Thymus (tissue), 11 donors: ENCODE data around the gene ZFAND2A. TPM values are rescaled to one million over a fixed set of nuclear protein-coding genes. Genes with fewer than 3 reads are reported as not detected.
"Not testable (repeated sequence)": the region's sequence is repeated elsewhere in the genome, so short reads cannot be mapped to it uniquely, and the experiment has no call there.

ENCODE experiments used
- DNase-seq, 9 donors: peaks; one replicate each; pipeline ENCODE4 v3.0.0-alpha.2; 2013; ENCODE audit warnings: low spot score in 9 of 9, low read depth in 6 of 9, missing footprints in 1 of 9
- H3K27ac ChIP-seq, 2 donors: one replicate each; pipeline ENCODE4 v1.5.1; 2013; ENCODE audit warnings: control low read depth in 1 of 2, low read depth in 1 of 2, low read length in 1 of 2, mild to moderate bottlenecking in 1 of 2, moderate library complexity in 1 of 2
- H3K27me3 ChIP-seq, 2 donors: one replicate each; pipeline ENCODE4 v1.5.1; 2013; ENCODE audit warnings: low read length in 1 of 2; ENCODE audit not compliant: control insufficient read depth in 2 of 2, insufficient read depth in 1 of 2
- H3K36me3 ChIP-seq, 2 donors: one replicate each; pipeline ENCODE4 v1.5.1; 2013; ENCODE audit warnings: low read length in 1 of 2, mild to moderate bottlenecking in 1 of 2, moderate library complexity in 1 of 2; ENCODE audit not compliant: control insufficient read depth in 2 of 2, insufficient read depth in 2 of 2
- H3K4me1 ChIP-seq, 2 donors: one replicate each; pipeline ENCODE4 v1.5.1; 2013; ENCODE audit warnings: low read length in 2 of 2; ENCODE audit not compliant: control insufficient read depth in 2 of 2, insufficient read depth in 2 of 2
- H3K4me3 ChIP-seq, 2 donors: one replicate each; pipeline ENCODE4 v1.5.1; 2013; ENCODE audit warnings: low read length in 2 of 2, control low read depth in 1 of 2, mild to moderate bottlenecking in 1 of 2
- H3K9me3 ChIP-seq, 2 donors: one replicate each; pipeline ENCODE4 v1.5.1; 2013; ENCODE audit warnings: low read length in 1 of 2, mild to moderate bottlenecking in 1 of 2; ENCODE audit not compliant: control insufficient read depth in 2 of 2, insufficient read depth in 1 of 2
- WGBS: extraction: QIAGEN DNeasy Blood & Tissue Kit; methylation state at CpG from one replicate; pipeline ENCODE4 v1.1.7; 2013; 5-methylcytosine and 5-hydroxymethylcytosine counted together
- polyA plus RNA-seq: library from polyadenylated mRNA; stranded (reverse); fragments of 200-250 nt; gene quantifications from one replicate; pipeline ENCODE4 v1.2.3, GENCODE V29; 2013
- total RNA-seq: library from RNA; stranded (reverse); fragments of 120-200 nt; gene quantifications from one replicate; pipeline ENCODE4 v1.2.4, GENCODE V29; 2013
- donor health status: healthy.

The ZFAND2A gene
- total and polyA plus RNA-seq, 2 donors, result 18.8 to 34.9 TPM

- Histone ChIP-seq H3K27me3 (no peaks in the 10 kb centered on the region), H3K27ac (no peak overlapping the region), H3K4me1 (peaks cover 15 to 17% of the 10 kb centered on the region in 2 donors), H3K9me3 (no peaks in the 10 kb centered on the region), H3K36me3 (peaks cover 42 to 43% of the 10 kb centered on the region in 2 donors), H3K4me3 (peak overlapping the region; percentile 37 to 76)
- no peak for DNase-seq
- 91% methylated on average over 25 of the region's 25 CpGs for WGBS
These were observed 1.5 kb downstream of the ZFAND2A start for GRCh38 chr7:1158203-1159126.

- H3K36me3 ChIP-seq, result peaks cover 54 to 56% of the 10 kb centered on the region in 2 donors
- H3K4me3 ChIP-seq, result no peak overlapping the region
- 82% methylated on average over 10 of the region's 10 CpGs for WGBS
- no peak for DNase-seq
- no peaks in the 10 kb centered on the region for H3K27me3 ChIP-seq
- peaks cover 15 to 17% of the 10 kb centered on the region in 2 donors for H3K4me1 ChIP-seq
- no peak overlapping the region for H3K27ac ChIP-seq
- H3K9me3 ChIP-seq, result no peaks in the 10 kb centered on the region
These were observed 3.0 kb downstream of the ZFAND2A start for GRCh38 chr7:1156782-1157535.

GRCh38 chr7:1155818-1156781, 3.9 kb downstream of the ZFAND2A start:
- not testable (repeated sequence) for H3K4me3 ChIP-seq, H3K9me3 ChIP-seq, H3K27ac ChIP-seq, DNase-seq, H3K27me3 ChIP-seq
- Histone ChIP-seq H3K4me1 (peaks cover 15 to 17% of the 10 kb centered on the region in 2 donors), H3K36me3 (peaks cover 61 to 63% of the 10 kb centered on the region in 2 donors)
- 96% methylated on average over 22 of the region's 33 CpGs for WGBS

GRCh38 chr7:1154172-1154739, 5.7 kb downstream of the ZFAND2A start:
- no peaks in the 10 kb centered on the region for H3K9me3 ChIP-seq
- H3K27ac ChIP-seq, result no peak overlapping the region
- peaks cover 68 to 79% of the 10 kb centered on the region in 2 donors for H3K36me3 ChIP-seq
- no peak for DNase-seq
- peaks cover 9 to 11% of the 10 kb centered on the region in 2 donors for H3K4me1 ChIP-seq
- 80% methylated on average over 11 of the region's 11 CpGs for WGBS
- no peak overlapping the region for H3K4me3 ChIP-seq
- H3K27me3 ChIP-seq, result no peaks in the 10 kb centered on the region

GRCh38 chr7:1152492-1152891, 7.5 kb downstream of the ZFAND2A start:
- no peak for DNase-seq
- Histone ChIP-seq H3K4me3 (no peak overlapping the region), H3K36me3 (peaks cover 66 to 74% of the 10 kb centered on the region in 2 donors), H3K9me3 (no peaks in the 10 kb centered on the region), H3K27ac (no peak overlapping the region), H3K4me1 (no peaks in the 10 kb centered on the region), H3K27me3 (no peaks in the 10 kb centered on the region)
- WGBS, result 93% methylated on average over 15 of the region's 15 CpGs

- Histone ChIP-seq H3K9me3 (no peaks in the 10 kb centered on the region), H3K27me3 (no peaks in the 10 kb centered on the region), H3K36me3 (peaks cover 59 to 69% of the 10 kb centered on the region in 2 donors), H3K4me1 (no peaks in the 10 kb centered on the region), H3K4me3 (no peak overlapping the region), H3K27ac (no peak overlapping the region)
- 97% methylated on average over 20 of the region's 20 CpGs for WGBS
- no peak for DNase-seq
These were observed 8.2 kb downstream of the ZFAND2A start for GRCh38 chr7:1151653-1152425.

GRCh38 chr7:1151156-1151555, 8.8 kb downstream of the ZFAND2A start:
- DNase-seq, result no peak
- H3K9me3 ChIP-seq, result no peaks in the 10 kb centered on the region
- no peaks in the 10 kb centered on the region for H3K27me3 ChIP-seq
- no peaks in the 10 kb centered on the region for H3K4me1 ChIP-seq
- H3K4me3 ChIP-seq, result no peak overlapping the region
- no peak overlapping the region for H3K27ac ChIP-seq
- 94% methylated on average over 13 of the region's 13 CpGs for WGBS
- H3K36me3 ChIP-seq, result peaks cover 54 to 65% of the 10 kb centered on the region in 2 donors
